ENCODE measurements around the gene WBP1. TPM values are rescaled to one million over a fixed set of nuclear protein-coding genes. Genes with fewer than 3 reads are reported as not detected.
"Not testable (repeated sequence)": the region's sequence is repeated elsewhere in the genome, so short reads cannot be mapped to it uniquely, and the experiment has no call there.

WBP1 gene
- total RNA-seq, 2 donors from 2014 or later, result 27.4 to 47.1 TPM

DNA sequence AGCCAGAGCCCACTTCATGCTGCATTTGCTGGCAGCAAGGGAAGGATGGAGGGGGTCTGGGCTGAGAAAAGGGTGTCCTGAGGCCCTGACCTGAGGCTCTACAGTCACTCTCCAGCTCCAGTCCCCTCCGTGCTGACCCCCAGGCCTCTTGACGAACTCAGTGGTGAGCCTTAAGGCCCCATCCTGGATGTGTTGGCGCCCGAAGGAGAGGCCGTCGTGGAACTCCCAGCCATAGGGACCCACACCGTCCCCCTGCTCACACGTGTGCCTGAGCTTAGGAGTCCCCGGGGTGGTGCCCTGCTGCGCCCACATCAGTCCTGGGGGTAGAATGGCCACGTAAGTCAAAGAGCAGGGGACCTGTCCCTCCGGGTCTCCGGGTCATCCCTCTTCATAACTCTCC is 6.2 kb downstream of the WBP1 start:
- H3K27ac ChIP-seq, result peak overlapping the region; percentile 87 to 90
- TF ChIP-seq, protein P1, sequence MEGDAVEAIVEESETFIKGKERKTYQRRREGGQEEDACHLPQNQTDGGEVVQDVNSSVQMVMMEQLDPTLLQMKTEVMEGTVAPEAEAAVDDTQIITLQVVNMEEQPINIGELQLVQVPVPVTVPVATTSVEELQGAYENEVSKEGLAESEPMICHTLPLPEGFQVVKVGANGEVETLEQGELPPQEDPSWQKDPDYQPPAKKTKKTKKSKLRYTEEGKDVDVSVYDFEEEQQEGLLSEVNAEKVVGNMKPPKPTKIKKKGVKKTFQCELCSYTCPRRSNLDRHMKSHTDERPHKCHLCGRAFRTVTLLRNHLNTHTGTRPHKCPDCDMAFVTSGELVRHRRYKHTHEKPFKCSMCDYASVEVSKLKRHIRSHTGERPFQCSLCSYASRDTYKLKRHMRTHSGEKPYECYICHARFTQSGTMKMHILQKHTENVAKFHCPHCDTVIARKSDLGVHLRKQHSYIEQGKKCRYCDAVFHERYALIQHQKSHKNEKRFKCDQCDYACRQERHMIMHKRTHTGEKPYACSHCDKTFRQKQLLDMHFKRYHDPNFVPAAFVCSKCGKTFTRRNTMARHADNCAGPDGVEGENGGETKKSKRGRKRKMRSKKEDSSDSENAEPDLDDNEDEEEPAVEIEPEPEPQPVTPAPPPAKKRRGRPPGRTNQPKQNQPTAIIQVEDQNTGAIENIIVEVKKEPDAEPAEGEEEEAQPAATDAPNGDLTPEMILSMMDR (IDR thresholded peaks at IDR 0.05), result no peak
- no peaks in the 10 kb centered on the region for H3K27me3 ChIP-seq (replicated peaks; ENCODE audit: insufficient read depth)
- H3K9me3 ChIP-seq, result no peaks in the 10 kb centered on the region
- H3K4me1 ChIP-seq (ENCODE audit: control insufficient read depth in 1 of 2, low read depth in 2 of 2), result peaks cover 12 to 21% of the 10 kb centered on the region in 2 donors
- peak overlapping the region; percentile 92 for H3K4me3 ChIP-seq
- ATAC-seq (ENCODE audit: insufficient number of reproducible peaks, low FRiP score, low read depth) (no peak), DNase-seq (ENCODE audit: low spot score) (no peak)
- H3K36me3 ChIP-seq, result no peaks in the 10 kb centered on the region

DNA sequence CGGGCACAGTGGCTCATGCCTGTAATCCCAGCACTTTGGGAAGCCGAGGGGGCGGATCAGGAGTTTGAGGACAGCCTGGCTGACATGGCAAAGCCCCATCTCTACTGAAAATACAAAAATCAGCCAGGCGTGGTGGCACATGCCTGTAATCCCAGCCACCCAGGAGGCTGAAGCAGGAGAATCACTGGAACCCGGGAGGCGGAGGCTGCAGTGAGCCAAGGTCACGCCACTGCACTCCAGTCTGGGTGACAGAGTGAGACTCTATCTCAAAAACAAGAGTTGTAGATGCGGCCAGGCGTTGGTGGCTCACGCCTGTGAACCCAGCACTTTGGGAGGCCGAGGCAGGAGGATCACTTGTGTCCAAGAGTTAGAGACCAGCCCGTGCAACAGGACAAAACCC is 12.5 kb downstream of the WBP1 start:
- peaks cover 17 to 22% of the 10 kb centered on the region in 2 donors for H3K4me1 ChIP-seq (ENCODE audit: control insufficient read depth in 1 of 2, low read depth in 2 of 2)
- not testable (repeated sequence) for H3K4me3 ChIP-seq; H3K36me3 ChIP-seq; ATAC-seq (ENCODE audit: insufficient number of reproducible peaks, low FRiP score, low read depth); DNase-seq (ENCODE audit: low spot score); H3K27ac ChIP-seq; H3K9me3 ChIP-seq; H3K27me3 ChIP-seq (replicated peaks; ENCODE audit: insufficient read depth)

DNA sequence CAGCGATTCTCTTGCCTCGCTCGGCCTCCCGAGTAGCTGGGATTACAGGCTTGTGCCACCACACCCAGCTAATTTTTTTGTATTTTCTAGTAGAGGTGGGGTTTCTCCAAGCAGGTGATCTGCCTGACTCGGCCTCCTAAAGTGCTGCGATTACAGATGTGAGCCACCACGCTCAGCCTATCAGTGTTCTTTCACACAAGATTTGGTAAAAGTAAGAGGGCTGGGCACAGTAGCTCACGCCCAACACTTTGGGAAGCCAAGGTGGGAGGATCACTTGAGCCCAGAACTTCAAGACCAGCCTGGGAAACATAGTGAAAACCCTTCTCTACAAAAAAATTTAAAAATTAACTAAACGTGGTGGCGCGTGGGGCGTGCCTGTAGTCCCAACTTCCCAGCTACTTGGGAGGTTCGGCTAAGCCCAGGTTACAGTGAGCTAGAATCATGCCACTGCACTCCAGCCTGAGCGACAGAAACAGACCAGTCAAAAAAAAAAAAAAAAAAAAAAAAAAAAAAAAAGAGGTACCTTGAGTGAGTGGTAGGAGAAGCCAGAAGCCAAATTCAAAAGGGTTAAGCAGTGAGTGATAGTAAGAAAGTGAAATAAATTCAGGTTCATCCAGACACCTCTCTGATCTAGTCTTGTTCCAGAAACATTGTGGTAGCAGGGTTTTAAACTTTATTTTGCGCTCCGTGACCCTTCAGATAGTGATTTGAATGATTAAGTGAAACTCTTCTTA is 13.3 kb downstream of the WBP1 start:
- Histone ChIP-seq H3K4me1 (ENCODE audit: control insufficient read depth in 1 of 2, low read depth in 2 of 2) (peaks cover 13 to 16% of the 10 kb centered on the region in 2 donors), H3K9me3 (no peaks in the 10 kb centered on the region), H3K4me3 (peak overlapping the region; percentile 72), H3K27ac (peak overlapping the region; percentile 86 to 90), H3K27me3 (replicated peaks; ENCODE audit: insufficient read depth) (no peaks in the 10 kb centered on the region), H3K36me3 (peaks cover 6% of the 10 kb centered on the region)
- no peak for ATAC-seq (ENCODE audit: insufficient number of reproducible peaks, low FRiP score, low read depth)
- DNase-seq (ENCODE audit: low spot score), result no peak
- TF ChIP-seq, protein P1 (IDR thresholded peaks at IDR 0.05), result no peak

DNA sequence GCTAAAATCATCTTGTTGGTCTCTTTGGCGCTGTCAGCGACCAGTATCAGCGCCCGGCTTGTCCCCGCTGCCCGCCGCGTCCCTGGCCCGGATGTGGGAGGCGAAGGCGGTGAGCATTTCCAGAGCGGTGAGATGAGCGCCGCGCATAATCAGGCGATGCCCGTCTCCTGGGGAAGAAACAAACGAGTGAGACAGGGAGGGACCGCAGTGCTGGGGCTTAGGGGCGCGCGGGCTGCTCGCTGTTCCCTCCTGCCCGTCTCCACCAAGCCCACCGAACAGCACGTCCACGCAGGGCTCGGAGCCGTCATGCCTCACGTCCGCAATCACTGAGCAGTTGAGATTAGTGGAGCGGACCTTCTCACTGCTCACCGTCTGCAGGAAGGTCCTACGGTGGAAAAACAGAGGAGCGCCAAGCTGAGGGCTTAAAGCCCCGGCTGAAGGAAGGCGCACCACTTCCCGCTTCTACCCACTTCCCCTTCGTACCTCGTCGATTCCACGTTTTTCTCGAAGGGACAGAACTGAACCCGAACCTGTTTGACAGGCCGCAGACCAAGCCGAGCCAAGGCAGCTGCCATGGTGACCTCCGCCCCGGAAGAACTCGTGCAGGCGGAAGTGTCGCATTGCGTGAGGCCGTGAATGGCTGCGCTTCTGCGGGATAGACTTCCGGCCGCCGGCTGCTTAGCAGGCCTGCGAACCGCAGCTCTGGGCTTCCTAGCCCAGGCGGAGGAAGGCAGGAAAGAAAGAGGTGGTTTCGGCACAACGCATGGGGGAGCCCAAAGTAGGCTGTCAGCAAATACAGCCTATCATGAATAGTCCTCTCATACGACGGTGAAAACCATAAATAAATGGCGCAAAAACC is 14.1 kb downstream of the WBP1 start, which contains the start of gene MRPL53:
Gene MRPL53 (minus strand): TSS at position 595 of the 859 bp plus-strand sequence. CDS start 20 bp downstream, at position 575.
- H3K27me3 ChIP-seq (replicated peaks; ENCODE audit: insufficient read depth), result no peaks in the 10 kb centered on the region
- peaks cover 6% of the 10 kb centered on the region for H3K36me3 ChIP-seq
- ATAC-seq (ENCODE audit: insufficient number of reproducible peaks, low FRiP score, low read depth), result peak; percentile 76
- peak; percentile 74 for DNase-seq (ENCODE audit: low spot score)
- peak within 1 kb of the TSS; percentile 86 to 90 for H3K27ac ChIP-seq
- H3K4me3 ChIP-seq, result peak within 1 kb of the TSS; percentile 72
- H3K4me1 ChIP-seq (ENCODE audit: control insufficient read depth in 1 of 2, low read depth in 2 of 2), result peaks cover 13 to 16% of the 10 kb centered on the region in 2 donors
- TF ChIP-seq, protein P1 (IDR thresholded peaks at IDR 0.05), result no peak
- H3K9me3 ChIP-seq, result no peaks in the 10 kb centered on the region

DNA sequence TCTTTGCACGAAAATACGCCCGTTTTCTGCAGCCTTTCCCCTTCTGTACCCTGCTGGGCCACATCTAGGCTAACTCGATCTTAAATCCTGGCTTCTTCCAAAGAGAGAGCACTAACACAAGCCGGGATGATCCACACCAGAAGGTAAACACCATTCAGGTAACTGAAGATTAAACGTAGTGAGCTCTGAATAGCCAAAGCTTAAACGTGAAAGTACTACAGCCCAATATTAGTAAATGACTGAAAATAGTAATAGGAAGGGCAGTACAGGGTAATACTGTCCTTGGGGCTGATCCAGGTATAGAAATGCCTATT is 14.7 kb downstream of the WBP1 start:
- Histone ChIP-seq H3K27me3 (replicated peaks; ENCODE audit: insufficient read depth) (no peaks in the 10 kb centered on the region), H3K9me3 (no peaks in the 10 kb centered on the region), H3K36me3 (peaks cover 6% of the 10 kb centered on the region), H3K4me1 (ENCODE audit: control insufficient read depth in 1 of 2, low read depth in 2 of 2) (peaks cover 13 to 16% of the 10 kb centered on the region in 2 donors), H3K27ac (peak overlapping the region; percentile 86 to 90), H3K4me3 (peak overlapping the region; percentile 72)
- no peak for ATAC-seq (ENCODE audit: insufficient number of reproducible peaks, low FRiP score, low read depth)
- no peak for DNase-seq (ENCODE audit: low spot score)
- TF ChIP-seq, protein P1 (IDR thresholded peaks at IDR 0.05), result no peak
